Liver (tissue), 9 donors: ENCODE results near the gene GTF2IRD1. TPM values are rescaled to one million over a fixed set of nuclear protein-coding genes. Genes with fewer than 3 reads are reported as not detected.
"Not testable (repeated sequence)": the region's sequence is repeated elsewhere in the genome, so short reads cannot be mapped to it uniquely, and the experiment has no call there.

ENCODE experiments used
- DNase-seq: peaks from one replicate; pipeline ENCODE4 v3.0.0-alpha.2; 2017; ENCODE audit warnings: low spot score
- H3K27ac ChIP-seq, 2 donors: one replicate each; pipeline ENCODE4 v1.7.0; 2013; ENCODE audit warnings: inconsistent platforms in 2 of 2, low read length in 2 of 2, control low read depth in 1 of 2, low read depth in 1 of 2, mild to moderate bottlenecking in 1 of 2
- H3K27me3 ChIP-seq, 4 donors: one replicate each; pipeline versions ENCODE4 v1.6.1 to v1.7.0; 2013; ENCODE audit warnings: low read length in 3 of 4, inconsistent platforms in 1 of 4, mild to moderate bottlenecking in 1 of 4, moderate library complexity in 1 of 4; ENCODE audit not compliant: control insufficient read depth in 4 of 4, insufficient read depth in 4 of 4
- H3K36me3 ChIP-seq, 4 donors: one replicate each; pipeline versions ENCODE4 v1.6.1 to v1.7.0; 2013; ENCODE audit warnings: low read length in 3 of 4, mild to moderate bottlenecking in 3 of 4, low read depth in 1 of 4, moderate library complexity in 1 of 4; ENCODE audit not compliant: control insufficient read depth in 4 of 4, insufficient read depth in 3 of 4
- H3K4me1 ChIP-seq, 4 donors: one replicate each; pipeline versions ENCODE4 v1.6.1 to v1.7.0; 2013; ENCODE audit warnings: low read length in 3 of 4, mild to moderate bottlenecking in 3 of 4, moderate library complexity in 1 of 4; ENCODE audit not compliant: control insufficient read depth in 4 of 4, insufficient read depth in 4 of 4
- H3K4me3 ChIP-seq, 3 donors: one replicate each; pipeline versions ENCODE4 v1.6.1 to v1.7.0; 2013; ENCODE audit warnings: low read length in 3 of 3, control low read depth in 1 of 3, low read depth in 1 of 3, mild to moderate bottlenecking in 1 of 3
- H3K9ac ChIP-seq, 2 donors: one replicate each; pipeline ENCODE4 v1.7.0; 2013; ENCODE audit warnings: low read length in 2 of 2, mild to moderate bottlenecking in 2 of 2, moderate library complexity in 2 of 2, control low read depth in 1 of 2, low read depth in 1 of 2
- H3K9me3 ChIP-seq, 4 donors: one replicate each; pipeline versions ENCODE4 v1.6.1 to v1.7.0; 2013; ENCODE audit warnings: low read length in 3 of 4; ENCODE audit not compliant: control insufficient read depth in 4 of 4
- CTCF ChIP-seq: fragments of 150-350 bp; IDR thresholded peaks from 2 replicates; pipeline ENCODE4 v1.5.1; 2017; ENCODE audit warnings: improper control_type of control experiment, low read depth, low read length; ENCODE audit not compliant: missing input control
- FOXA2 ChIP-seq: IDR thresholded peaks from 2 replicates; pipeline ENCODE4 v1.6.1; 2016; ENCODE audit warnings: antibody characterized with exemption
- GABPA ChIP-seq, 2 donors: IDR thresholded peaks in 1 of 2; conservative IDR thresholded peaks in 1 of 2; 2 replicates each; pipeline ENCODE4 v1.6.1; 2016; ENCODE audit warnings: antibody characterized with exemption in 2 of 2, mild to moderate bottlenecking in 1 of 2, moderate library complexity in 1 of 2
- HNF4A ChIP-seq, 2 donors: conservative IDR thresholded peaks; 2 replicates each; pipeline ENCODE4 v1.6.1; 2016; ENCODE audit warnings: antibody characterized with exemption in 2 of 2, mild to moderate bottlenecking in 2 of 2
- RXRA ChIP-seq, 2 donors: IDR thresholded peaks; 2 replicates each; pipeline ENCODE4 v1.6.1; 2017 to 2018; ENCODE audit warnings: antibody characterized with exemption in 2 of 2, mild to moderate bottlenecking in 1 of 2
- TAF1 ChIP-seq: conservative IDR thresholded peaks from 2 replicates; pipeline ENCODE4 v1.6.1; 2016; ENCODE audit warnings: antibody characterized with exemption, mild to moderate bottlenecking
- WGBS: extraction: QIAGEN DNeasy Blood & Tissue Kit; methylation state at CpG from one replicate; pipeline ENCODE4 v1.1.7; 2013; 5-methylcytosine and 5-hydroxymethylcytosine counted together
- polyA plus RNA-seq, 2 donors: library from polyadenylated mRNA; stranded (reverse) in 1 of 2; unstranded in 1 of 2; fragments of 200-250 nt in 1 of 2; fragments of >200 nt in 1 of 2; fragmentation: Nextera tagmentation in 1 of 2; extraction: Ambion mirVana in 1 of 2; gene quantifications; one replicate each; pipeline versions ENCODE4 v1.2.1 to v1.2.3, GENCODE V29; 2013 to 2015
- total RNA-seq, 2 donors: library from RNA; depleted of rRNA; stranded (reverse); fragments of >200 nt; gene quantifications; one replicate each; pipeline ENCODE4 v1.2.3, GENCODE V29; 2014
- donor health status: healthy.
- donor health status: healthy.
- donor health status: healthy.
- donor health status: healthy.
- donor health status: healthy.

The GTF2IRD1 gene
- total and polyA plus RNA-seq, 4 donors: 2.0 to 7.4 (median 3.3) TPM

DNA sequence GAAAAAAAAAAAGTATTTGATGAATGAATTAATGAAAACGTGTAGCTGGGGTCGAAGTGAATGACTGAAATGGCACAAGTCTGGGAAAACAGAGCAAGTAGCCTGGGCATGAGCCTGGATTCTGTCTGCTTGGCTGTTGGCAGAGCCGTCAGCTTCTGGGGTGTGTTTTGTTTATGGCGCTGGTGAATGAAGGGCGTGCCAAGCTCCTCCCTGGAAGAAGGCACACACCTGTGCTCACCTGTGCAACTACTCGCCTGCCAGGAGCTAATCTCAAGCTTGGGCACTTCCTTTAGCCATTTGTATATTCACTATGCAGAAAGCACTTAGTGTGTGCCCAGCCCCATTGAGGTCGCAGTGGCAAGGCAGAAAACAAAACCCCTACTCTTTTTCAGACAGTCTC lies 74.1 kb downstream of the GTF2IRD1 start (continued):
- TF ChIP-seq CTCF (no peak), GABPA (IDR thresholded peaks at IDR 0.05 in 1 of 2, conservative IDR thresholded peaks at IDR 0.05 in 1 of 2) (no peak), FOXA2 (no peak)

- H3K27ac ChIP-seq, H3K9me3 ChIP-seq, H3K36me3 ChIP-seq, H3K4me3 ChIP-seq, H3K9ac ChIP-seq, H3K27me3 ChIP-seq, H3K4me1 ChIP-seq, DNase-seq: not testable (repeated sequence)
- WGBS: 97% methylated on average over 7 of the region's 7 CpGs
These were observed 75.1 kb downstream of the GTF2IRD1 start for GRCh38 chr7:74528773-74529172.

- H3K4me3 ChIP-seq: no peak overlapping the region
These were observed 82.2 kb downstream of the GTF2IRD1 start for GRCh38 chr7:74535951-74536356.

GRCh38 chr7:74541937-74542336 lies 88.2 kb downstream of the GTF2IRD1 start:
- not testable (repeated sequence) for H3K27ac ChIP-seq, H3K36me3 ChIP-seq

More at GRCh38 chr7:74535951-74536356, 82.2 kb downstream of the GTF2IRD1 start:
- Histone ChIP-seq H3K36me3 (no peaks in the 10 kb centered on the region), H3K4me1 (peaks cover 0 to 7% (median 4%) of the 10 kb centered on the region in 4 donors), H3K9me3 (no peaks in the 10 kb centered on the region), H3K27ac (no peak overlapping the region), H3K27me3 (no peaks in the 10 kb centered on the region), H3K9ac (no peak overlapping the region)
- 68% methylated on average over 13 of the region's 13 CpGs for WGBS
- DNase-seq: peak; percentile 47
- TF ChIP-seq RXRA (IDR thresholded peaks at IDR 0.05): no peak
- no peak for TF ChIP-seq CTCF
- peak; percentile 13 to 15 for TF ChIP-seq HNF4A (conservative IDR thresholded peaks at IDR 0.05)
- no peak for TF ChIP-seq TAF1

More at GRCh38 chr7:74541937-74542336, 88.2 kb downstream of the GTF2IRD1 start:
- H3K27me3 ChIP-seq, H3K9ac ChIP-seq, H3K4me3 ChIP-seq, H3K4me1 ChIP-seq, H3K9me3 ChIP-seq, DNase-seq: not testable (repeated sequence)
- 92% methylated on average over 5 of the region's 5 CpGs for WGBS
